B cell (primary cell): ENCODE results near the gene VPS8. TPM values are rescaled to one million over a fixed set of nuclear protein-coding genes. Genes with fewer than 3 reads are reported as not detected.

Experiments used
- ATAC-seq: fragments of 200-7000 bp; cut with Tn5 transposase; one replicate; pipeline ENCODE4 v1.10.0; 2021; ENCODE audit warnings: low read depth, mild to moderate bottlenecking, moderate number of reproducible peaks, moderate library complexity
- CTCF ChIA-PET: fragments of 350-600 bp; sonication (Branson Sonifier 250); formaldehyde crosslinking; loops from one replicate; lab custom pipeline; 2021; ENCODE audit warnings: antibody characterized with exemption, inconsistent platforms; lab: Charles Lee
- POLR2A ChIA-PET: fragments of 350-600 bp; sonication (Branson Sonifier 250); formaldehyde crosslinking; loops from one replicate; lab custom pipeline; 2021; ENCODE audit warnings: antibody characterized with exemption; lab: Charles Lee
- DNase-seq: peaks from one replicate; pipeline ENCODE4 v3.0.0; 2013
- H2AFZ ChIP-seq: 2 replicates; pipeline ENCODE4 v1.6.1; 2012; ENCODE audit warnings: mild to moderate bottlenecking, low read depth, low read length; ENCODE audit not compliant: insufficient read depth, poor library complexity, severe bottlenecking
- H3K27ac ChIP-seq, 2 donors: 1 replicate in 1 of 2; 2 replicates in 1 of 2; pipeline ENCODE4 v1.5.1; 2012 to 2013; ENCODE audit warnings: low read length in 2 of 2, mild to moderate bottlenecking in 2 of 2, moderate library complexity in 1 of 2
- H3K27me3 ChIP-seq, 4 experiments: fragments of 200-600 bp in 1 of 4; sonication (generic) in 1 of 4; replicated peaks in 1 of 4; 1 replicate in 2 of 4; 2 replicates in 2 of 4; pipeline versions ENCODE4 v1.6.1 to v1.7.0; 2013 to 2016; ENCODE audit warnings: low read length in 3 of 4, mild to moderate bottlenecking in 2 of 4, mixed read lengths in 1 of 4, moderate library complexity in 1 of 4; ENCODE audit not compliant: insufficient read depth in 4 of 4, control insufficient read depth in 3 of 4; ENCODE audit errors: control extremely low read depth in 1 of 4
- H3K36me3 ChIP-seq, 2 experiments: replicated peaks in 1 of 2; 1 replicate in 1 of 2; 2 replicates in 1 of 2; pipeline versions ENCODE4 v1.6.1 to v1.7.1; 2013; ENCODE audit warnings: low read length in 1 of 2; ENCODE audit not compliant: insufficient read depth in 2 of 2, control insufficient read depth in 1 of 2; ENCODE audit errors: control extremely low read depth in 1 of 2, extremely low read depth in 1 of 2
- H3K4me1 ChIP-seq, 2 donors: fragments of 200-600 bp in 1 of 2; sonication (generic) in 1 of 2; 1 replicate in 1 of 2; 2 replicates in 1 of 2; pipeline versions ENCODE4 v1.5.1 to v1.6.1; 2013 to 2017; ENCODE audit warnings: low read length in 2 of 2; ENCODE audit not compliant: control insufficient read depth in 2 of 2, insufficient read depth in 2 of 2
- H3K4me2 ChIP-seq: replicated peaks from 2 replicates; pipeline ENCODE3; 2012; ENCODE audit warnings: mild to moderate bottlenecking, low read depth, low read length; ENCODE audit not compliant: poor library complexity, severe bottlenecking
- H3K4me3 ChIP-seq, 5 experiments: fragments of 200-600 bp in 1 of 5; sonication (generic) in 1 of 5; 1 replicate in 3 of 5; 2 replicates in 2 of 5; pipeline versions ENCODE4 v1.5.1 to v1.7.0; 2011 to 2016; ENCODE audit warnings: low read length in 4 of 5, mild to moderate bottlenecking in 4 of 5, low read depth in 2 of 5, control low read depth in 1 of 5, moderate library complexity in 1 of 5; ENCODE audit not compliant: insufficient read depth in 1 of 5; ENCODE audit errors: control extremely low read depth in 1 of 5, extremely low read depth in 1 of 5
- H3K79me2 ChIP-seq: fragments of 200-600 bp; sonication (generic); one replicate; pipeline ENCODE4 v1.6.0; 2016; ENCODE audit warnings: low read length; ENCODE audit not compliant: control insufficient read depth, insufficient read depth
- H3K9ac ChIP-seq: fragments of 200-600 bp; sonication (generic); 2 replicates; pipeline ENCODE4 v1.6.1; 2017; ENCODE audit warnings: mild to moderate bottlenecking, low read length, moderate library complexity
- H3K9me3 ChIP-seq, 3 donors: one replicate each; pipeline versions ENCODE4 v1.6.1 to v1.7.1; 2013; ENCODE audit warnings: low read length in 2 of 3; ENCODE audit not compliant: control insufficient read depth in 2 of 3, insufficient read depth in 1 of 3; ENCODE audit errors: control extremely low read depth in 1 of 3
- H4K20me1 ChIP-seq: 2 replicates; pipeline ENCODE4 v1.6.0; 2012; ENCODE audit warnings: mild to moderate bottlenecking, low read length; ENCODE audit not compliant: insufficient read depth, control insufficient read depth, poor library complexity, severe bottlenecking
- H3K27ac Mint-ChIP-seq: one replicate; pipeline ENCODE4 v1.8.0; 2021; ENCODE audit warnings: mixed read lengths
- H3K27me3 Mint-ChIP-seq: one replicate; pipeline ENCODE4 v1.8.0; 2021; ENCODE audit warnings: mixed read lengths
- H3K4me1 Mint-ChIP-seq: one replicate; pipeline ENCODE4 v1.8.0; 2021; ENCODE audit warnings: mixed read lengths
- H3K4me3 Mint-ChIP-seq: one replicate; pipeline ENCODE4 v1.8.0; 2021; ENCODE audit warnings: mixed read lengths
- H3K9me3 Mint-ChIP-seq: one replicate; pipeline ENCODE4 v1.8.0; 2022; ENCODE audit warnings: mixed read lengths; ENCODE audit not compliant: insufficient read depth
- EZH2 ChIP-seq: IDR thresholded peaks from 2 replicates; pipeline ENCODE4 v1.6.1; 2012; ENCODE audit warnings: borderline replicate concordance, low read depth, mild to moderate bottlenecking, moderate library complexity, low read length; ENCODE audit not compliant: insufficient read depth, poor library complexity, severe bottlenecking
- WGBS: methylation state at CpG from one replicate; pipeline ENCODE4 v1.1.5; 2013; ENCODE audit warnings: missing lambda C conversion rate; ENCODE audit not compliant: insufficient coverage; 5-methylcytosine and 5-hydroxymethylcytosine counted together
- intact Hi-C: fragments of 100-400 bp; cut with micrococcal nuclease; formaldehyde crosslinking; loops from one replicate; pipeline ENCODE4 v1.10.0; 2022
- polyA plus RNA-seq: library from polyadenylated mRNA; depleted of rRNA; stranded (reverse); fragments of >200 nt; gene quantifications from 2 replicates; pipeline ENCODE4 v1.2.3, GENCODE V29; 2012
- total RNA-seq, 2 donors: library from RNA; stranded (reverse); fragments of 120-200 nt in 1 of 2; gene quantifications; 1 replicate in 1 of 2; 2 replicates in 1 of 2; pipeline versions ENCODE4 v1.2.3 to v1.2.4, GENCODE V29; 2013 to 2022
- TF ChIP-seq, protein P1 (sequence below): fragments of 200-600 bp; IDR thresholded peaks from one replicate; pipeline ENCODE4 v1.8.0; 2022; ENCODE audit warnings: antibody characterized with exemption, mild to moderate bottlenecking

The VPS8 gene
- total and polyA plus RNA-seq, 2 donors (not counting 1 experiment from before 2014, with no cell fraction given) = 18.3 to 95.6 TPM

DNA sequence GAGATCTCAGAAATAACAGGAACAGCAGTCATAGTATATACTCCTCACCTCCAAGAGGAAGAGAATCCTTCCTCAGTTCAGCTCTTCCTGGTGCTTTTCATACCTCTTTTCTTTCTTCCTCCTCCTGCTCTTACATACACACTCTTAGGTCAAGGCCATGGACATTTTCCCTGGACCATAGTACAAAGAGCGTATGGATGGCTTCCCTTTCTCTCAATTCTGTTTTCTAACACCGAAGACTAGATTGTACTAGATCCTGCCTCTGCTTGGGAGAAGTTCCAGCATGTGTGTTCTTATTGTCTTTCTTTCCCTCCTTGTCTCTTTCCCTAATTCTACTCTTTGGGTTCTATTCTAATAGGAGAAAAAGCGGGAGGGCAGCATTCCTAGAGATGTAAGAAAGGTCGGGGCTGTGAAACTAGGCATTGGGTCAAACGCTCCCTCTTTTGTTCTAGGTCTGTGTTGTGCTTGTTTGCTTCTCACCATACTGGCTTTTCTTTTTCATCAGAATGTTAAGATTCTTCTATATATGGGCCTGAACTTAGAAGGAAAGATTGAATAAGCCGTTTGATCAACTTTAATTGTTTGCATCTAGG, 77.4 kb downstream of the VPS8 start:
- Histone ChIP-seq H4K20me1 (no peaks in the 10 kb centered on the region), H3K4me1 (peaks cover 5 to 6% of the 10 kb centered on the region in 2 donors), H3K4me2 (no peak overlapping the region), H3K9me3 (no peaks in the 10 kb centered on the region), H3K36me3 (peaks cover 0 to 16% of the 10 kb centered on the region in 2 experiments), H3K27me3 (no peaks in the 10 kb centered on the region), H3K27ac (no peak overlapping the region), H3K9ac (no peak overlapping the region), H3K79me2 (no peaks in the 10 kb centered on the region), H3K4me3 (no peak overlapping the region), H2AFZ (no peak overlapping the region)
- no peak overlapping the region for H3K4me3 Mint-ChIP-seq
- H3K27ac Mint-ChIP-seq = no peak overlapping the region
- intact Hi-C loops = no loop called here
- TF ChIP-seq EZH2 = no peak
- TF ChIP-seq, protein P1, sequence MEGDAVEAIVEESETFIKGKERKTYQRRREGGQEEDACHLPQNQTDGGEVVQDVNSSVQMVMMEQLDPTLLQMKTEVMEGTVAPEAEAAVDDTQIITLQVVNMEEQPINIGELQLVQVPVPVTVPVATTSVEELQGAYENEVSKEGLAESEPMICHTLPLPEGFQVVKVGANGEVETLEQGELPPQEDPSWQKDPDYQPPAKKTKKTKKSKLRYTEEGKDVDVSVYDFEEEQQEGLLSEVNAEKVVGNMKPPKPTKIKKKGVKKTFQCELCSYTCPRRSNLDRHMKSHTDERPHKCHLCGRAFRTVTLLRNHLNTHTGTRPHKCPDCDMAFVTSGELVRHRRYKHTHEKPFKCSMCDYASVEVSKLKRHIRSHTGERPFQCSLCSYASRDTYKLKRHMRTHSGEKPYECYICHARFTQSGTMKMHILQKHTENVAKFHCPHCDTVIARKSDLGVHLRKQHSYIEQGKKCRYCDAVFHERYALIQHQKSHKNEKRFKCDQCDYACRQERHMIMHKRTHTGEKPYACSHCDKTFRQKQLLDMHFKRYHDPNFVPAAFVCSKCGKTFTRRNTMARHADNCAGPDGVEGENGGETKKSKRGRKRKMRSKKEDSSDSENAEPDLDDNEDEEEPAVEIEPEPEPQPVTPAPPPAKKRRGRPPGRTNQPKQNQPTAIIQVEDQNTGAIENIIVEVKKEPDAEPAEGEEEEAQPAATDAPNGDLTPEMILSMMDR = no peak
- H3K9me3 Mint-ChIP-seq = no peaks in the 10 kb centered on the region
- DNase-seq (no peak), ATAC-seq (no peak)
- POLR2A ChIA-PET = no interaction called here
- H3K4me1 Mint-ChIP-seq = peaks cover 5% of the 10 kb centered on the region
- WGBS = no CpG with 5 or more reads among the region's 6 CpGs
- CTCF ChIA-PET = interaction anchor here (0.8 kb wide), 1 partner anchor 15 kb away, joined by 3 read pairs; no protein-coding TSS in a partner anchor
- no peaks in the 10 kb centered on the region for H3K27me3 Mint-ChIP-seq

DNA sequence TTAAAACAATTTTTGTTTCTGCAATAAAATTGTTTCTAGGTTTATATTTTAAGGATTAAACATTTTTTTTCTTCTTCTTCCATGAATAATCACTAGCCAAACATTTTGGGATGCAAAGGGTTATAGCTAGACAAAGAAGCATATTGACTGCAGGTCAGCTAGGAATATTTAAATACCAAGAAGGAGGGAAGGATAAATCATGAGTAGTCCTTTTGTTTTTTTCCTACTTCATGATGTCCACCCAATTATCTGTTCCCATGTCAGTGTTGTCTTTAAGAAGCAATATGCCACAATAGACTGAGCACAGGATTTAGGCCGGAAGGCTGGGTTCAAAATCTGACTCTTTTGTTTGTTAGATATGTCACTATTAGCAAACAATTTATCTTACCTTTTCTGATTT, 82.1 kb downstream of the VPS8 start:
- H3K4me3 ChIP-seq = no peak overlapping the region
- H3K4me2 ChIP-seq = no peak overlapping the region
- ChIA-PET POLR2A (no interaction called here), CTCF (no interaction called here)
- WGBS = no CpG with 5 or more reads among the region's 1 CpG
- H3K27ac ChIP-seq = no peak overlapping the region
- DNase-seq = no peak
- Mint-ChIP-seq H3K4me3 (no peak overlapping the region), H3K27me3 (no peaks in the 10 kb centered on the region), H3K27ac (no peak overlapping the region), H3K4me1 (no peaks in the 10 kb centered on the region), H3K9me3 (no peaks in the 10 kb centered on the region)
- intact Hi-C loops = no loop called here
- H3K79me2 ChIP-seq = no peaks in the 10 kb centered on the region
- no peaks in the 10 kb centered on the region for H3K4me1 ChIP-seq
- no peak overlapping the region for H3K9ac ChIP-seq
- TF ChIP-seq, protein P1 = no peak
- no peak for TF ChIP-seq EZH2
- H3K9me3 ChIP-seq = no peaks in the 10 kb centered on the region
- no peaks in the 10 kb centered on the region for H3K27me3 ChIP-seq
- ATAC-seq = no peak
- H3K36me3 ChIP-seq = peaks cover 6 to 15% of the 10 kb centered on the region in 2 experiments
- H2AFZ ChIP-seq = no peak overlapping the region
- H4K20me1 ChIP-seq = no peaks in the 10 kb centered on the region
